AG08395 (cell line): ENCODE measurements around the gene SCUBE2.

Experiments
- DNase-seq: peaks from one replicate; pipeline ENCODE4 v3.0.0; 2012; ENCODE audit warnings: mixed read lengths, low spot score

SCUBE2 gene

DNA sequence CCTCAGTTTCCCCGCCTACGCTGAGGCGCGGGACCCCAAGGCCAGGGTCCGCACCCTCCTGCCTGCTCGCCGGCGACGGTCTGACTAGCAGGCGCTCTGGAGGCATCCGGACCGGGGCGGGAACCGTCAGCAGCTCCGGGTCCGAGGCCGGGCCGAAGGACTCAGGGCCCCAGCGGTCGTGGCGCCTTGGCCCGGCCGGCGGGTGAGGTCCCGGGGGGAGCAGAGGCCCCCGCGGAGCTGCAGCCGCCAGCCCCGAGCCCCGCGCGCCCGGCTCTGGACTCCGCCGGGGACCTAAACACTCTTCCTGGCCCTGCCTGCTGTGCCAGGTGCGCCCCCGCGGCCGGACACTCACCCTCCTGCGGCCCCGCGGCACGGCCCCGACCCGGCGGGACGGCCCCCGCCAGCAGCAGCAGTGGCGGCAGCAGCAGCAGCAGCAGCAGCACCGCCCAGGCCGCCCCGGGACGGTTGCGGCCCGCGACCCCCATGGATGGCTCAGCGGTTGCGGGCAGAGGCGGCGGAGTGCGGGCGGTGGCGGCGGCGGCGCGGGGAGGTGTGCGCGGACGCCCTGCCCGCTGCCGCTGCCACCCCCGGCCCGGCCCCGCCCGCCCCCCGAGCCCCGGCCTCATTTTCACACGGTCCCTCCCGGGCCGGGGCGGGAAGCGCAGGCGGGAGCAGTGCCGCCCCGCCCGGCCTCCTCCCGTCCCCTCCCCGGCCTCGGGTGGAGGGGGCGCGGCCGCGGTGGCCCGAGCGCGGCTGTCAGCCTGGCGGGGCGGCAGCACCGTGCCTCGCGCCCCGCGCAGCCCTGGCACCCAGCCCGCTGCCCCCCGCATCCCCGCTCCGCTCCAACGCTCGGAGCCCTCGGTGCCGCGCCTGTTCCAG is at the start of gene SCUBE2:
Gene SCUBE2 (minus strand): TSS at position 556 of the 879 bp plus-strand sequence. CDS start 71 bp downstream, at position 485.
- peak; percentile 45 for DNase-seq

DNA sequence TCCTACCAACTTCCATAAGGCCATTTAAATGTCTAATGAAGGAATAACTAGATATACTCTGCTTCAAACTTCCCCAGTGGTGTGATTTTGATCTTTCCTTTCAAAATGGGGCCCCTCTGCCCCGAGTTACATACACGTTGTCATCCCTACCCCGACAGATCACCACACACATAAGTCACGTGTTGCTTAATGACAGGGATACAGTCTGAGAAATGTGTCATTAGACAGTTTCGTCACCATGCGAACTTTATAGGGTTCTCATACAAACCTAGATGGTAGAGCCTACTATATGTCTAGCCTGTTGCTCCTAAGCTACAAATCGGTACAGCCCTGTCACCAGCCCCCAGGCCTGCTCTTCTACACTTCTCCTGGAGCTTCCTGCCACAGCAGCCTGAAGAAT is 49.8 kb upstream of the SCUBE2 start:
- no peak for DNase-seq

DNA sequence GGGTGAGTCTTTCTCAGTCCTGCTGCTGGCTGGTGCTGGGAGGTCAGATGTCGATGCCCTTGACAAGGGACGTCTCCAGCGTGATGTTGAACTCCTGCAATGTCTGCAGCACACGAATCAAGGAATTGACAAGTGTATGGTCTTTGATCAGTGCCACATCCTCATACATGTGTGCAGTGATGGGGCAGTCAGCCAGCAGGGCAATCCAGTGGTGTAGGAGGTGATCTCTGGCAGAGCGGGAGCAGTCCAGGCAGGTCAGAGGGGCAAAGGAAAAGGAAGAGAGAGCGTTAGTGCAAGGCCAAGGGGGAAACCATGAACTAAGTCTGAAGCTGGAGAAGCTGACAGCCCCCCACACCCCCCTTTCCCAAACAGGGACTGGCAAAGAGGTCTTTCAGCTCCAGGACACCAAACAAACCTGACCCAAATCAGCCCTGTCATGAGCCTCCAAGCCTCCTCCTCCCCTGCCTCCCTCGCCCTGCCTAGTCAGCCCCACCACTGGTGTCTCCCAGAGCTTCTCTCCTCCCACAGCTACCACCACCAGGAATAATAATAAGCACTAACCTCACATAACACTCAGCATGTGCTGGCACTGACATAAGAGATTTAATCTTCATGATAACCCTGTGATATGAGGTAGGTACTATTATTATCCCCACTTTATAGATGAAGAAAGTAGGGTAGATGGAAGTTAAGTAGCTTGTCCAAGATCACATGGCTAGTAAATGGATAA is 48.4 kb upstream of the SCUBE2 start:
- DNase-seq, result no peak

DNA sequence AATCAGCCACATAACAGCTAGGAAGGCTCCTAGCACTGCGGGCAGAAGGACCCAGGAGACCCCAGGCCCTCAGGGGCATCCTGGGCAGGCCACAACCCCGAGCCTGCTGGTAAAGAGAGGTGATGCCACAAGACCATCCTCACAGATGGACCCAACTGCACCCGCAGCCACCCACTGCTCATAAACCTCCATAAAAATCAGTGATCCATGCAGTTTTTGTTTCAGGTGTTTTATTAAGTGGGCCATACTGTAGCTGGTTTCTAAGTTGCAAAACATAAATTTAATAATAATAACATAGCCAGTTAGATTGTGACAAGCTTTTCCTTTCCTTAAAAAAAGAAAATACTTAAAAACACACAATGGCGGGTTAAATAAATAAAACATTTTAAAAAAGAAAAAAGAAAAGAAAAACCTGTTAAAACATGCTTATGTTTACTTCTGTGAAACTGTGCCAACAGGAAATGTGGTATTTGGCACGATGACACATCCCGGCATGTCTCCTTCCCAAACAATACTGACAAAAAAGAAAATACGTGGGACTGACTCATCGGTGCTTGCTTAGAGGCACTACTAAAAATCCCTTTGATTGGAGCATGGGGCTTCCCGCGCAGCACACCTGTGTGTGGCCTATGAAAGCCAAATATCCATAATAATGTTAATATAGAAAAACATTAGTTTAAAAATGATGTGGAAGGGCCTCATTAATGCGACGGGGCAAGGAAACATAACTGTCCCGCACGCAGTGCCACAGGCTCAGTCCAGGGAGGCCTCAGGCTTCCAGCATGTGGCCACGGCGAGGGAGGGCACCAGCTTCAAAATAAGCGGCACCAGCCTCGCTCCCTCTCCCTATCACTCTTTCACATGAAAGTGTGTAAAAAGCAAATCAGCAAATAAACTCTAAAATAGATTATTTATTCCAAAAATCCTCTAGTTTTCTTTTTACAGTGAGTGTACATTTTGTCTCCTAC is 47.5 kb upstream of the SCUBE2 start:
- peak; percentile 82 for DNase-seq

DNA sequence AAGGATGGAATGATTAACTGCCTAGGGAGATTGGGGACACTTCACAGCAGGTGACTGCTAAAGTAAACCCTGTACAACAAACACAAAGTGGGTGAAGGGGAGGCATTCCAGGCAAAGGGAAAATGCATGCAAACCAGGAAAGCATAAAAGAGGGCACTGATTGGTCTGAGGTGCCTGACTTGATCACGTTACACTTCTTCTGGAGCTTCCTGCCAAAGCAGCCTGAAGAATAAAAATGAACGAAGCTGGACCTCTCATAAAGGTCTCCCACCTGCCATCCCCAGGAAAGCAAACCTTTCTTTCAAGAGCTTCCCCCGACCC is 46.7 kb upstream of the SCUBE2 start:
- DNase-seq, result no peak

DNA sequence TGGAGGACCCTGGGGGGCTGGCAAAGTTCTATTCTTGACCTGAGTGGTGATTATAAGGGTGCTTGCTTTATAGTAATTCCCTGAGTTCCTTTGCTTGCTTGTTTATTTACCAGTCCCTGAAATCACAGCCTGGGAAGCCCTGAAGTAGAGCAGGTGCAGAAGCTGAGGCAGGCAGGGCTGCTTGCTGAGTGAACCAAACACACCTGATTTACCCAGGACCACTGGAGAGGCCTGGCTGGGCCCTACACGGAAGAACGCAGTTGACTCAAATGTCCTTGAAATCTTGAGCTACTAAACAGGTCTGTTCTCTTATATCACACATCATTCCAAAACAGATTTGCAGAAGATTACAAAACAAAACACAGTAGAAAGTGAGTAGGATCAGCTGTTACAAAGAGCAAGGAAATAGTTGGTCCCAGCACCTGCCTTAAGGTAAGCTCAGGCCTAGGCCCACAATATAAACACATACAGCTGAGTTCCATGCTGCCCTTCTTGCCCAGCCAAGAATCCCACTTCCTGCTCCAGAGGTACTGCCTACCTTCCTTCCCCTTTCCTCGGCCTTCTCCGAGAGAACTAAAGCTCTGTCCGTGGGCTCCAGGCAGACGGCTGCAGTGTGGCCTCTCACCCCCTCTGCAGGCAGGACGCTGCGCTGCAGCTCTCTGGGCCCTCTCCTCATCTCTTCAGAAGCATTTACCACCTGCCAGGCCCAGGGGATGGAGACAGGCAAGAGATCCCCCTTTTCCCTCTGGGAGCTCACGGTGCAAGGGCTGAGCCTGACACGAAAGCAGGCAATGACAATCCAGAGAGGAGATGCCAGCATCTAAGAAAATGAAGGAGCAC is 46.1 kb upstream of the SCUBE2 start:
- DNase-seq, result peak; percentile 77

DNA sequence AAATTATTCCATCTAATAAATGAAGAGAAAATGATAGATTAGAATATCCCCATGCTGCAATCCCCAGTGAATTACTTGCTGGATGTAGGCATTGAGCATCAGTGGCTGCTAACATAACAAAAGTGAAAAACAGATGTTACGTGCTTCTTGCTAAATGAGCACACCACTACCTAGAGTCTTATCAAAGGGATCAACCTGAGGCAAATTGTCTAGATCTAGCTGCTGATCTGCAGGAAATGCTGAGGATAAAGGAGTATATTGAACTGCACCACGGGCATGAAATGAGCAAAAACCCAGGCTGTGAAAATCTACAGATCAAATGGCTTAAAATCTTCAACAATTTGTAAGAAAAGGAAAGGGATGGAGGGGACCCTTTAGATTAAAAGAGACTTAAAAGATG is 45.3 kb upstream of the SCUBE2 start:
- no peak for DNase-seq

DNA sequence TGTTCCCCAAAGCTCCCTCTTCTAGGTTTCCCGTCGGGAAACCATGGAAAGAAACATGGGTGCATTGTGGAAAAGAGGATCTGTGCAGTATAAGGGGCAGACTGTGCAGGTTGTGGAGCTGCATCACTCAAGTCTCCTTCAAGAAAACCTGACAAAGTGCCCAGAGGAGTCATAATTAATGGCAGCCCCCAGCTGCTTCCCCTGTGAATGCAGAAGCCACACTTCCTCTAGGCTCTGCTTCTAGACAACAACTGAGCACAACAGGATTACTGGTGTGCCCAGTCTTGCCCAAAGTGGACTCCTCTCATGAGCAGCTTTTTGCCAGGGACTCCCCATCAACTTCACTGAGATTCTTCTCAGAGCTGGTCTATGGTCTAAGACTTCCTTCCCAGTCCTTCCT is 42.6 kb upstream of the SCUBE2 start:
- DNase-seq, result no peak

DNA sequence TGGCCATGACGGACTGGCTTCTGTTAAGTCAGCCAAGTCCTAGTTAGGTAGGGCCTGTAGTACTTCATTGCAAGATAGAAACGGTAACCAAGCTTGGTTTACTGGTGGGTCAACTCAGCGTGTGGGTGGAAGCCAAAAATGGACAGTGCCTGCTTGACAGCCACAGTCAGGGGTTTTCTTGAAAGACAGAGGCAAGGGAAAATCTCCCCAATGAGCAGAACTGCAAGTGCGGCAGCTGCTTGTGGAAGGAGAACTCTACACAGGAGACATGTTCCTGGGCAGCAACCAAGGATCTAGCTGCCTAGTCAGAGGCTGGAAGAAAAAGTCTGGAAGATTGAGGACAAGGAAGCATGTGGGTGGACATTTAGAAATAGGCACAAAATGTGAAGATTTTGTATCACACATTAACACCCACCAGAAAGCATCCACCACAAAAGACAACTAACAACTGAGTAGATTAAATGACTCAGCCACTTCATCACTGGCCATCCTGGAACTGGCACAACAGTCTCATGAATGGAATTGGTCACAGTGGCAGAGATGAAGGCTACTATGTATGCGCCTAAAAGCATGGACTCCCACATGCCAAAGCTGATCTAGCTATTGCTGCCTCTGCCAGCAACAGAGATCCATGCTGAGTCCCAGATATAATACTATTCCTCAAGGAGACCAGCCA is 40.9 kb upstream of the SCUBE2 start:
- DNase-seq, result no peak

DNA sequence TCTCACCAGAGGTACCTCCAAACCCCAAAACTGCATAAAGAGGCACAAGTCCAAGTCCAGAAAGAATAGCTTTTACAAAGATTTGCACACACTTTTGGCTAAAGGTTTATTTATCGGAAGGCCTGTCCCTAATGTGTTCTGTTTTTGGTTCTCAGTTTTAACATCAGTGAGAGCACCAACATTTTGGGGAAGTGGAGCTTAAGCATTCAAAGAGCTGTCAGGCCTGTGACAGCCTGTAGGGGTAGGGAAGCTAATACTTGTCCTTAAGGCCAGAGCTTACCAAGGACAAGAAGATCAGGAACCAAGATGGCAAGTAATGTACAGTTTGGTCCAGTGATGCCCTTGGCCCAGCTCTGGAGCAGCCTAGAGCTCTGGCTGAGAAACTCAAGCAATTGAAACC is 38.9 kb upstream of the SCUBE2 start:
- DNase-seq, result no peak

DNA sequence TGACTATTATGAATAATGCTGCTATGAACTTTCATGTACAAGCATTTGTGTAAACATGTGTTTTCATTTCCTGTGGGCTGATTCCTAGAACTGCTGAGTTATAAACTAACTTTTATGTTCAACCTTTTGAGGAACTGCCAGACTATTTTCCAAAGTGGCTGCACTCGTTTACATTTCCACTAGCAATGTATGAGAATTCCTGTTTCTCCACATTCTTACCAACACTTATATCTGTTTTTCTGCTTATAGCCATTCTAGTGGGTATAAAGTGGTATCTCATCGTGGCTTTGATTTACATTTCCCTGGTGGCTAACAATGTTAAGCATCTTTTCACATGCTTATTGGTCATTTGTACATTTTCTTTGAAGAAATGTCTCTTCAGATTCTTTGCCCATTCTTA is 35.2 kb upstream of the SCUBE2 start:
- no peak for DNase-seq

DNA sequence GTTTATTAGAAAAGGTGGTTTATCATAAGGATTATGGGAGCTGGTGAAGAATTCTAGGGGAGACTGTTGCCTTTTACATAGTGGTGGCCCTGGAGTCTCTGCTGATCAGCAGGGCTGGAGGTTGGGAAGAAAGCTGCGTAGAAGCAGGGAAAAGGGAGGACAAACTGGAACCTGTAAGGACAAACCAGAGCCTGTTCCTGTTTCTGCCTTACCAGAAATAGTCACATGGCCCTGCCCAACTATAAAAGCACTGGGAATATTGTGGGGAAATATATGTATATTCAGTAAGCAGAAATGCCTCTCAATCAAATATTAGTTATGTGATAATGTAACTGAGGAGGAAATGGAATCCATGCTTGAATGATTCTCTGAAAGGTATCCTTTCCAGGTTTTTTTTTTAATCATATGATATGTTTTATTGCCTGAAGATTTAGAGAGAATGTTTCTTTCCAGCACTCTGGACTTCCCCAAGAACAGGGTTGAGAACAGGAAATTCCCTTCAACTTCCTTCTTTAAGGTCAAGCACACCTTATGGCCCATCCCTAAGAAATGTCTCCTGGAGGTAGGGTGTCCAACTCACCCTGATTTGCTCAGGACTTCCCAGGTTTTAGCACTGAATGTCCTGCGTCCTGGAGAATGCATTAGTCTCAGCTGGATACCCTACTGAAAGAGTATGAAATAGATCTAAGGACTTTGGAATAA is 33.9 kb upstream of the SCUBE2 start:
- no peak for DNase-seq

DNA sequence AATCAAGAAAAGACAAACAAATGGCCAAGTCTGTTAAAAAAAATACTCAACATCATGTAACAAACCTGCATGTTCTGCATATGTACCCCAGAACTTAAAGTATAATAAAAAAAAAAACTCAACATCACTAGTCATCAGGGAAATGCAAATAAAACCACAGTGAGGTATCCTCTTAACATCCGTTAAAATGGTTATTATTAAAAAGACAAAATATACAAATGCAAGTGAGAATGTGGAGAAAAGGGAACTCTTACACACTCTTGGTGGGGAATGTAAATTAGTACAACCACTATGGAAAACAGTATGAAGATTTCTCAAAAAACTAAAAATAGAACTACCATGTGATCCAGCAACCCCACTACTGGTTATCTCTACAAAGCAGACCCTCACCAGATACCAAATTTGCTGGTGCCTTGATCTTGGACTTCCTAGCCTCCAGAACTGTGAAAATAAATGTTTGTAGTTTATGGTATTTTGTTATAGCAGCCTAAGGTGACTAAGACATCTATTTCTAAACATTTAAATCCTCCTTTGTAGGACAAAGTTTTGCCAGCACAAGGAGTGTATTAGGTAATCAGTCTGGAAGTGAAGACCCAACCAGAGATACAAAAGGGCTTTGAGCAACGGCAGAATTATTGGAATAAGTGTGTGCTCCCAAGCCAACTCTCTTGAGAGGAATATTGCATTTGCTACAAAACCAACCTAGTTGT is 32.4 kb upstream of the SCUBE2 start:
- DNase-seq, result no peak

DNA sequence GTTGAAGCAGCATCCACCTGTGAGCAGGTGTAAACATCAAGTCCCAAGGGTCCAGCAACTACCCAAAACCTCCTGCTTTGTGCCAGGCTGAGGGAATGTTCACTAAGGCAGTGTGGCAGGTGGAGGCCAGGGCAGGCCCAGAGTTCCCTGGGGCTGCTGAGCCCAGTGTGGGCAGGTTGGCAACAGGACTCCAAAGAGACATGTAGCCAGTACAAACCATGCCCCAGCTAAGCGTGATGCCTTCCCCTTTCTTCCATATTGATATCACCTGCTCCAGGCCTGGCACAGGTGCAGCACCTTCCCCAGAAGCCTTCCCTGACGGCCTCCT is 30.0 kb upstream of the SCUBE2 start:
- no peak for DNase-seq

DNA sequence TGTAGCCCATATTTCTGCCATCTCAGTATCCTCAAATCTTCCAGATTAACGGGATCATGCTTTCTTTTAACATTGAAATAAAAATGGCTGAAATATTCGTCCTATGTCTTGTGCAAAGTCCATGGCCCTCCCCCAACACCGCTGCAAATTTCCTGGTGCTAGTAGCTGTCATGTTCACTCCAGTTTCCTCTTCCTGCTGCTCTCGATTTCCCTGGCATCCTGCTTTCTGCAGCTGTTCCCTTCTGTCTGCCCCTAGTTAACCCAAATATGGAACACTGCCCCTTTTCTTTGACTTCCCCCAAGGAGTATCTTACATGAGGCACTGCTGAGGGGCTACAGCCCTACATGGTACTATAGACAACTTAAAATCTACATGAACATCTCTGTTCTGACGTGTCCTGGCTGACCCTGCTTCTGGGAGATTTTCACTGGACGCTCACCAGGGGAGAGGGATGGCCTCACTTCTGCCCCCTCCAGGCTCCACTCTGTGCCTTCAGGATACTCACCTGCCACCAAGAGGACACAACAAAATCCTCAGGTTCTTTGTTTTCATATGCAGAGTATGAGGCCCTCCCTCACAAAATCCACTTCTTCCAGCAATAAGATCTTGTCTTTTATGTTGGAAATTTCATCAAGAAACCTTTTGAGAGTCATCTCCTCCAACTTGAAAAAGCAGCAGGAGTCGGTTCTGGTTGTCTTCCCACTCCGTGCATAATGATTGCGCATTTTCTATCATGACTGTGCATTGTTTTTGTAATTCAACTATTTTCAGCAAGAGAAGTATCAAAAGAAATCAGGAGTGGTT is 29.5 kb upstream of the SCUBE2 start:
- no peak for DNase-seq

DNA sequence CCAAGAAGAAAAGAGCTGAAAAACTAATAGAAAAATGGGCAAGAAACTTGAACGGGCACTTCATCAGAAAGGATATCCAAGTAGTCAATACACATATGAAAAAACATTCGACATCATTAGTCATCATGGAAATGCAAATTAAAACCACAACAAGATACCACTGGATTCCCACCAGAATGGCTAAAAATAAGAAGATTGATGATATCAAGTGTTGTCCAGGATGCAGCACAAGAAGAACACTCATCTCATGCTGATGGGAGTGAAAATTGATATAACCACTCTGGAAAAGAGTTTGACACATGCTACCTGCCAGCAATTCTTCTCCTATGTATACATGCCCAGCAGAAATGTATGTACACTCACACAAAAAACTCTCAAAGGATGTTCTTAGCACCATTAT is 26.9 kb upstream of the SCUBE2 start:
- DNase-seq, result no peak

DNA sequence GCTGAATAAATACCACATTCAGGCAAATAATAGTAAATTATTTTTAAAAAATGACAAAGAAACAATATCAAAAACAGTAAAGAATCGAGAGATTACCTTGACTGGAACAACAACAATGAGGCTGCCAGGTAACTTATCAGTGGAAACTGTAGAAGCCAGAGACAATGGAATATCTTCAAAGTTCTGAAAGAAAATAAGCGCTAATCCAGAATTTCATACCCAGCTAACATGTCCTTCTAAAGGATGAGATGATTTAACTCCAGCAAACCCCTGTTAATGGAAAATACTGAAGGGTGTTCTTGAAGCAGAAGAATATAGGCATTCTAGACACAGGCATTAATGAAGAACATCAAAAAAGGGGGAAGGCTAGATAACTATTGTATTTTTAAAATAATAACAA is 20.7 kb upstream of the SCUBE2 start:
- DNase-seq, result no peak

DNA sequence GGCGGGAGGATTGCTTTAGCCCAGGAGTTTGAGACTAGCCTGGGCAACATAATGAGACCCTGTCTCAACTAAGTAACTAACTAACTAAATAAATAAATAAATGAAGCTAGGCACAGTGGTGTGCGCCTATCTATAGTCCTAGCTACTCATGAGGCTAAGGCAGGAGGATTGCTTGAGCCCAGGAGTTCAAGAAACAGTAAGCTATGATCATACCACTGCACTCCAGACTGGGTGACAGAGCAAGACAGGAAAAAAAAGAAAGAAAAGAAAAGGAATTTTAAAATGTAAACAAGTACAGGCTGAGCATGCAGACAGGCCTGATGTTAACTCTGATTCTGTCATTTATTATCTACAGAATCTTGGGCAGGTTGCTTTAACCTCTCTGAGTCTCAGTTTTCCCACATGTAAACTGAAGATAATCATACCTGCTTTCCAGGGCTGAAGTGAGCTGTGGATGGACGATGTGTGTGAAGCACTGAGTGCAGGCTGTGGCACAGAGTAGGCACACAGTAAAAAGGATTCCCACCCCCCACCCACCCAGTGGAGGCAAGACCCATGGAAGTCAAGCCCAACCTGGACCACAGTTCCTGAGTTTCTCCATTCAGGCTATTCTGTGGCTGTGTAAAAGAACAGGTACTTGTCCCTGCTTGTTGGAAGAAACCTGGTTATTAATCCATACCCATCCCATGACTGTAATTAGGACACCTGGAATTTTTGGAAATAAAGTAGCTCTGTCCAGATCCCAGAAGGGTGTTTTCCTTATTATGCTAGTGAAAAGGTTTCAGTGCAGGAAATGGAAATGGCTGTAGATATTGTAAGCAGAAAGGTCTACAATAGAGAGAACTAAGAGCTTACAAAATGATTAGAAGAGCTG is 18.7 kb upstream of the SCUBE2 start:
- DNase-seq, result no peak
